PC-9 (cell line): ENCODE results near the gene PPM1N.

Experiments used
- CTCF ChIP-seq: fragments of 200-600 bp; sonication (generic); conservative IDR thresholded peaks from 2 replicates; pipeline ENCODE4 v1.6.1; 2017; ENCODE audit warnings: mixed run types, antibody characterized with exemption, mild to moderate bottlenecking, moderate library complexity
- EZH2 ChIP-seq: fragments of 200-600 bp; sonication (generic); IDR thresholded peaks from 2 replicates; pipeline ENCODE4 v1.8.0; 2017; ENCODE audit warnings: antibody characterized with exemption, low read depth

- TF ChIP-seq CTCF (no peak), EZH2 (no peak)
Measured at GRCh38 chr19:45508861-45509691, 10.8 kb downstream of the PPM1N start.
